GM21528 (cell line): ENCODE measurements around the gene MEST.
"Not testable (repeated sequence)": the region's sequence is repeated elsewhere in the genome, so short reads cannot be mapped to it uniquely, and the experiment has no call there.

Experiments used
- ATAC-seq: cut with Tn5 transposase; IDR thresholded peaks from one replicate; pipeline ENCODE4 v1.9.1; 2021; ENCODE audit warnings: mild to moderate bottlenecking, moderate library complexity; ENCODE audit not compliant: unreplicated experiment, low FRiP score

The MEST gene

DNA sequence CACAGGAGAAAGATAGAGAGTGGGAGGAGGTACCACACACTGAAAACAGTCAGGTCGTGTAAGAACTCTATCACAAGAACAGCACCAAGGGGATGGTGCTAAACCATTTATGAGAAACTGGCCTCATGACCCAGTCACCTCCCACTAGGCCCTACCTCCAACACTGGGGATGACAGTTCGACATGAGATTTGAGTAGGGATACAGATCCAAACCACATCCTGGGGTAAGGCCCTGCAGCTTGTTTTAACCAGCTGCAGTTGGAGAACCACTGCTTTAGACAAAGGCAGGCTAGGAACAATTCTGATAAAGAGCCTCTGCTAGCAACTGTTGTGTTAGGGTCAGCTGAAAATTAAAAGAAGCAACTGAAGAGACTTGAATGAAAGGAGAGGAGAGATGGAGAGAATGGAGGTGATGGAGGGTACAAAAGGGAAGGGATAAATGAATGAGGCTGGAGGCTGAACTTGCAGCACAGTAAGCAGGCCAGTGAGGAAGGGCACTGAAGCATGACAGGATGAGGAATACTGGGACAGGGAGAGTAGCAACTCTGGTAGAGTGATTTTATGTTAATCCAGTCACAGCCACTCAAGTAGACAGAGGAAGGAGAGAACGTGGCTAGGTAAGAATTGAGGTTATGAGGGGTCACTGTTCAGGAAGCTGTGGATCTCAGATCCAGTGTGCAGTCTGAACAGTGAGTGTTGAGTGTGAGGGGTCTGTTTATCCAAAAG is 23.6 kb downstream of the MEST start:
- no peak for ATAC-seq

DNA sequence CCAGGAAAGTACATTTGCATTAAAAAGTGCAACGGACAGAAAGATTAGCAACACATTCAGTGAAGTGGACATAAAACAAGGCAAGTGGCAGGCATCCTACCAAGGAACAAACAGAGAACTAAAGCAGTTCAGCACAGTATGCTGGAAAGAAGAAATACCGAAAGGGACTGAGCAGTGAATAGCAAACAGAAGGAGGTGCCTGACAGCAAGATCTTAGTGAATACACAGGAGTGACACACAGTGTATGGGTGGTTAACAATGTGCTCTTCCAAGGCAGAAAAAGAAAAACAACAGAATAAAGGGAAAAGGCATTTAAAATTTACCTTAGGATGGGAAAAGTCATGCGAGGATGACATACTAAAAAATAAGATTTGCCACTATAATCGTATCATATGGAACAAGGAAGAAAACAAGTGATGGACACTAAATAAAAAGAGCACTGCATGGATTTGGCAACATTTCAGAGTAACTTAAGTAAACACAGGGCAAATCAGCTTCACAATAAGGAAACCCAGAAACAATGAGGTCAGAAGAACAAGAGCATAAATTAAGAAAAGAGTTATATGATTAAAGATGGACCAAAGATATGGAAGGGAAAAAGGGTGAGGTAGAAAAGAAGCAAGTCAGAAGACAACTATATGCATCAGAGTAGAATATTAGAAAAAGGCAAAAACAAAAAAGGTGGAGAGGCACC is 29.5 kb downstream of the MEST start:
- ATAC-seq, result no peak

DNA sequence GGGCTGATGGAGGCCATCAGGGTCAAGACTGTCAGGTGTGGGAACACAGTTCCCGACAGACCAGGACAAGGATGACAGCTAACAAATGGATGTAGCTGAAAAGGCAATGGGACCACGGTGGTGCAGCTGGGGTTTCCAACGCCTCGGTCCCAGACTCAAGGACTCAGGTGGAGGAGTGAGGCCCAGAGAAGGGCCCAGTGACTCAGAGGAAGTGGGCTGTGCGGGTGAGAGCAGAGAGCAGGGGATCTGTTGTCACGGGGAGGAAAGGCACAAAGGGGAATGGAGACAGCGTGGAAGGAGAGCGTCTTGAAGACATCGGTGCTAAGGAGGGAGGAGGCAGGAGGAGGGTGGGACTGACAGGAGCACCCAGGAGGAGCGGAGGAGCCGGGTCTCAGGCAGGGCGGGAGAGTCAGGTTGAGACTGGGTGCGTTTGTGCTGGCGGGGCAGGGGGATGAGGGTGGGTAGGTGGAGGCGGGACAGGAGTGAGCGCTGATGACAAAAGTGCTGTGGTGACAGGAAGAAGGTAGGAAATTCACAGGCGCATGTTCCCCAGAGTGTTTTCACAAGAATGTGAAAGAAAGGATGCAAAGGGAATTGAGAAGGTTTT is 31.7 kb downstream of the MEST start:
- ATAC-seq, result not testable (repeated sequence)

GRCh38 chr7:130524628-130525027 is 32.7 kb downstream of the MEST start:
- ATAC-seq, result no peak

- ATAC-seq, result not testable (repeated sequence)
Measured at GRCh38 chr7:130527752-130528355, 36.0 kb downstream of the MEST start.

- no peak for ATAC-seq
Measured at GRCh38 chr7:130529417-130529816, 37.5 kb downstream of the MEST start.

DNA sequence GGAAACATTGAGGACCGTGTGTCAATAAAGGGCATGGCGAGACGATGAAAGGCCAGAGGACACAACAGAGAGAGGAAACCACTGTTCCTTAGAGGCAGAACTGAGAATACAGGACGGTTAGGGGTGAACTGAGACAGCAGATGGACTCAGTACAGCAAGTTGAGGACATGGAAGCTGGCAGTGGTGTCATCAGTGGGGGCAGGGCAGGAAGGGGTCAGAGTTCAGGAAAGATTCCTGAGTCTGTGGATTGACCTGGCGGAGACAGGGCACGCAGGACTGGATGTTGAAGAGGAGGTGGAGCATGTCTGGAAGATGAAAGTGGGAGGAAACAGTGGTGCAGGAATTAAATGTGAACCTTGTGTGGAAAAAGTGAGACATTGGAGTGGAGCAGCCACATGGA is 46.0 kb downstream of the MEST start:
- not testable (repeated sequence) for ATAC-seq

- ATAC-seq, result not testable (repeated sequence)
Measured at GRCh38 chr7:130541287-130541686, 49.4 kb downstream of the MEST start.

DNA sequence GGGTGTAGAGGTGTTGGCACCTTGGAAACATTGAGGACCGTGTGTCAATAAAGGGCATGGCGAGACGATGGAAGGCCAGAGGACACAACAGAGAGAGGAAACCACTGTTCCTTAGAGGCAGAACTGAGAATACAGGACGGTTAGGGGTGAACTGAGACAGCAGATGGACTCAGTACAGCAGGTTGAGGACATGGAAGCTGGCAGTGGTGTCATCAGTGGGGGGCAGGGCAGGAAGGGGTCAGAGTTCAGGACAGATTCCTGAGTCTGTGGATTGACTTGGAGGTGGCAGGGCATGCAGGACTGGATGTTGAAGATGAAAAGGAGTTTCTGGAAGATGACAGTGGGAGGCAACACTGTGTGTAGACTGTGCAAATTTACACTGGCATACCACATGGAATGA is 50.4 kb downstream of the MEST start:
- not testable (repeated sequence) for ATAC-seq

DNA sequence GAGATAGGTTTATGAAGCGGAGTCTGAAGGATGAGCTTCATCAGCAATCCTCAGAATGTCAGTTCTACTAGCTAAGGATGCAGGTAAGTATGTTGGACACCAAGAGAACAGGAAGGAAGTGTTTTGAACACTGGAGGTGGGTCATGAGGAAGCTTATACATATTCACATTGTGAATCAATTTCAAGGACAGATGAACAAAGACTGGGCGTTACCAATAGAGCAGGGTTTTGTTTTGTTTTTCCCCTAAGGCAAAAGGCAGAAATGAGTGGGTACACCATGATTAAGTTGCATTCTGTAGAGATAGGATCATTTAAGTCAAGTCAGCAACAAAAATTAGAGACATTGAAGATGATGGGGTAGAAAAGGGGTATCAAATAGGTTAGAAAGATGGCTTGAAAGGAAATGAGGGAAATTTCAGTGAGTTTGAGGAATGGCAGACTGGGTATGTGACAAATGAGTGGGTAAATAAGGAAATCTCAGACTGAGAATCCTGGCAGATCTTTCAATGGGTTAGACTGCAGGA is 51.7 kb downstream of the MEST start:
- no peak for ATAC-seq

GRCh38 chr7:130544356-130544755 is 52.5 kb downstream of the MEST start:
- no peak for ATAC-seq

DNA sequence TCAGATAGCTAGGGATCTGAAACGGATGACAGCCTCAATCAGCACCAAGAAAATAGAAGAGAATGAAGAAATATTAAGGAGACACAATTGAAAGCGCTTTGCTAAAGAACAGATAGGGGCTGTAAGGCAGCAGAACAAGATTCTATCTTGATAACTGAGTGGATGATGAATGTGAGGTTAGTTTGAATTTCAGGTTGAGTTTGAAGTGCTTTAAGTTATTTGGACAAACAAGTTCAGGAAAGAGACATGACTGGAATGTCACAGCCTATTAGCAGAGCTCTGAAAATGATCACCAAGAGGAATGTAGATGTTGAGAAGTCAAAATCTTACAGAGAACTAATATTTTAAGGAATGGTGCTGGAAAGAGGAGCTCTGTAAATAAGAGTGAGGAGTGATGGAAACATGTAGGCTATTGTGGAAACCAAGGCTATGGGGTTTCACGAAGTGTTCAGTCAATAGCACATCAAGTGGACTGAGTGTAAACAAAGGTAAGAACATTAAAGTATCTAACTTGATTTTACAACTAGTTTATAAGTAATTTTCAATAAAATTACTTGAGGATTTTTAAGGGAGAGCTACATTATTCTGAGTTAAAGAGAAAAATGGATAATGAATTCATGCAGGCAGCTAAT is 61.6 kb downstream of the MEST start:
- no peak for ATAC-seq

DNA sequence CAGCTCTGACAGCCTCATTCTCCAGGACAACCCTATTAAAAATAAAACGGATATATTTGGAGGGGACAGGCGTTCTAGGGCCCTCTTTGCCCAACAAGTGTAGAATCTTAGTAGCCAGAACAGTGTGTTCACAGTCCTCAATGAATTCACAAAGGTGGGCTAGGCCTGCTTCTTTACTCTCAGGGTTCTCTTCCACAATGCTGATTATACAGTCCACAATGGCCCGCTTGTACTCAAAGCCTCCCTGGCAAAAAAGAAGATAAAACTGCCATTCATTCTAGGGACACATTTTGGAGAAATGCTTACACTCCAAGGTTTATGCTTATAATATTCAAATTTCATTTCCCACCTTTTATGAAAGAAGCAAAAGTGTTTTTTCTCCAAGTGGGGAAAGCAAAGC is 62.6 kb downstream of the MEST start:
- no peak for ATAC-seq
